Neuron (in vitro differentiated cells): ENCODE results near the gene ADPRHL1.
"Not testable (repeated sequence)": the region's sequence is repeated elsewhere in the genome, so short reads cannot be mapped to it uniquely, and the experiment has no call there.

Experiments
- H2AFZ ChIP-seq: one replicate; pipeline ENCODE4 v1.6.1; 2013; ENCODE audit warnings: low read depth, mild to moderate bottlenecking, inconsistent platforms, low read length, moderate library complexity
- H3K27me3 ChIP-seq: one replicate; pipeline ENCODE4 v1.6.1; 2013; ENCODE audit warnings: low read length; ENCODE audit not compliant: insufficient read depth
- H3K36me3 ChIP-seq: one replicate; pipeline ENCODE4 v1.6.1; 2013; ENCODE audit warnings: low read length; ENCODE audit not compliant: insufficient read depth
- H3K4me1 ChIP-seq: one replicate; pipeline ENCODE4 v1.6.1; 2013; ENCODE audit warnings: low read length; ENCODE audit not compliant: insufficient read depth
- H3K4me3 ChIP-seq: 2 replicates; pipeline ENCODE4 v1.5.1; 2013; ENCODE audit warnings: mild to moderate bottlenecking, low read length, moderate library complexity
- H3K9me3 ChIP-seq: one replicate; pipeline ENCODE4 v1.6.1; 2013; ENCODE audit warnings: low read length

The ADPRHL1 gene

DNA sequence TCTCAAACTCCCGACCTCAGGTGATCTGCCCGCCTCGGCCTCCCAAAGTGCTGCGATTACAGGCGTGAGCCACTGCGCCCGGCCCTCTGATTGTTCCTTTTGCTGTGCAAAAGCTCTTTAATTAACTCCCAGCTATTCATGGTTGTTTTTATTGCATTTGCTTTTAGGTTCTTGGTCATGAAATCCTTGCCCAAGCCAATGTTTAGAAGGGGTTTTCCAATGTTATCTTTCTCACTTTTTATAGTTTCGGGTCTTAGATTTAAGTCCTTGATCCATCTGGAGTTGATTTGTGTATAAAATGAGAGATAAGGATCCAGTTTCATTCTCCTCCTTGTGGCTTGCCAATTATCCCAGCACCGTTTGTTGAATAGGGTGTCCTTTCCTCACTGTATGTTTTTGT lies 70.2 kb downstream of the ADPRHL1 start:
- Histone ChIP-seq H3K36me3 (no peaks in the 10 kb centered on the region), H3K9me3 (no peaks in the 10 kb centered on the region), H3K27me3 (no peaks in the 10 kb centered on the region), H3K4me1 (no peaks in the 10 kb centered on the region), H2AFZ (no peak overlapping the region), H3K4me3 (no peak overlapping the region)

DNA sequence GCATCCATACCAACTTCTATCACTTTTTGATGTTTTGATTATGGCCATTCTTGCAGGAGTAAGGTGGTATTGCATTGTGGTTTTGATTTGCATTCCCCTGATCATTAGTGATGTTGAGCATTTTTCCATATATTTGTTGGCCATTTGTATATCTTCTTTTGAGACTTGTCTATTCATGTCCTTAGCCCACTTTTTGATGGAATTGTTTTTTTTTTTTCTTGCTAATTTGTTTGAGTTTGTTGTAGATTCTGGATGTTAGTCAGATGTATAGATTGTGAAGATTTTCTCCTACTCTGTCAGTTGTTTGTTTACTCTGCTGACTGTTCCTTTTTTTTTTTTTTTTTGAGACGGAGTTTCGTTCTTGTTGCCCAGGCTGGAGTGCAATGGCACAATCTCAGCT lies 70.7 kb downstream of the ADPRHL1 start:
- not testable (repeated sequence) for H3K36me3 ChIP-seq, H3K9me3 ChIP-seq, H3K27me3 ChIP-seq, H2AFZ ChIP-seq, H3K4me3 ChIP-seq, H3K4me1 ChIP-seq

DNA sequence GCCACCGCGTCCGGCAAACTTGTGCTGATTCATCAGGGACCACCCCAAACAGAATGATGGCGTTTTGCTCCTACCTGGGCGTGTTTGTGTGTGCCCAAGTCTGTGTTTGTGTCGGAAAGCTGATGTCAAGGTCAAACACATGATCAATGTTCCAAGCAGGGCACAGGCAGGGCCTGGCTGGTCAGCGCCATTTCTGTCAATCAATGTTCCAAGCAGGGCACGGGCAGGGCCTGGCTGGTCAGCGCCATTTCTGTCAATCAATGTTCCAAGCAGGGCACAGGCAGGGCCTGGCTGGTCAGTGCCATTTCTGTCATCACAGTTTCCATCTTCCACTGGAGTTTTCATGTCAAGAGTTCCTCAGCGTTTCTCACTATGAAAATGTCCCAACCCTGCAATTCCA lies 74.5 kb downstream of the ADPRHL1 start:
- H3K9me3 ChIP-seq = no peaks in the 10 kb centered on the region
- no peaks in the 10 kb centered on the region for H3K36me3 ChIP-seq
- no peak overlapping the region for H3K4me3 ChIP-seq
- no peaks in the 10 kb centered on the region for H3K27me3 ChIP-seq
- no peaks in the 10 kb centered on the region for H3K4me1 ChIP-seq
- H2AFZ ChIP-seq = no peak overlapping the region

DNA sequence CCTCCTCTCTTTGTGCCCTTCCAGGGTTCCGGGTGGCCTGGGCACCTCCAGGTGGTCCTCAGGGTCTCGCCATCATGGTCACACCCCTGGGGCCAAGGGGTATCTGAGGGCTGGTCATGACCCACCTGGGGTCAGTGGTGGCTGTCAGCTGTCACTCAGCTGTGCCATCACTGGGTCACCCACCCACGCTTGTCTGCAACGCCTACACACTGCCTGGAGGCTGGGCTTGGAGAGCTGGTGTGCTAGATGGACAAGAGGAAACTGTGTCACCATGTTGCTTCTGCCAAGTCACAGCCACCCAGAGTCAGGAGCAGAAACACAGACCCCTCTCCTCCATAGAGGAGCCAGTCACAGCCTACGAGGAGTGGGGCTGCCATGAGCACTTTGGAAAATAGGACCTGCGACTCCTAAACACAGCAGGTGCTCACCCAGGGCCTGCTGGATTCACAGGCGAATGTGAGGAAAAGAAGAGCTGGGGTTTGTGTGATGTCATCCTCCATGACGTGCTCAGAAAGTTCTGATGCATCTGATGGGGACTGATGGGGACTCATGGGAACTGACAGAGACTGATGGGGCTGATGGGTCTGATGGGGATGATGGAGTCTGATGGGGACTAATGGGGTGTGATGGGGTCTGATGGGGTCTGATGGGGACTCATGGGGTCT lies 78.6 kb downstream of the ADPRHL1 start:
- Histone ChIP-seq H3K27me3 (no peaks in the 10 kb centered on the region), H2AFZ (no peak overlapping the region), H3K4me1 (no peaks in the 10 kb centered on the region), H3K9me3 (no peaks in the 10 kb centered on the region), H3K4me3 (no peak overlapping the region), H3K36me3 (no peaks in the 10 kb centered on the region)

DNA sequence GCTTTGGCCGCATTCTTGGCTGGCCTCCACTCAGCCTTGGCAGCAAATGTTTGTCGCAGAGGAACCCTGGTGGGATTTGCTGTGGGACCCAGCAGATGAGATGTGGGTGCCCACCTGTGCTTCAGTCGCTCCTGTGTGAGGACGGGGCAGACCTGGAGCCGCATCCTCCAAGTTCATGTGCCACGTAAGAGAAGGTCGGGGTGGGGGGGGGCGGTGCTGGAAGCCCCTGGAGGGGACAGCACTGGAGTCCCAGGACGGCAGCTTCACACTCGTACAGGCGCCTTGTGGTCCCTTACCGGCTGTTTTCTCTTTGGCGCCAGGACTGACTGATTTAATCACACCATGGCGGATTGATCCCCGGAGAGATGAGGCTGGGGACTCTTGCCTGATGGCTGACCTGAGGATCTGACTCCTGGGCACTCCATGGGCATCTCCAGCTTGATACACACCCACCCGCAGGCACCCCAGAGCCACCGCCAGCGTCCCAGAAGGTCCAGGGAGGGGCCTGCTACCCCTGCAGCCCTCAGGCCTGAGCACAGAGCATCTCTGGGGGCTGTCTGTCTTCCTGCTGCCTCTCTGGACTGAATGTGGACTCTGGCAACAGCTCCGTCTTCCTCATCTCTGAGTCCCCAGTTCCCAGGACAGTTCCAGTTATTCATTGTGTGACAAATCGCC lies 79.3 kb downstream of the ADPRHL1 start:
- H3K9me3 ChIP-seq = no peaks in the 10 kb centered on the region
- no peak overlapping the region for H3K4me3 ChIP-seq
- H2AFZ ChIP-seq = no peak overlapping the region
- no peaks in the 10 kb centered on the region for H3K4me1 ChIP-seq
- no peaks in the 10 kb centered on the region for H3K36me3 ChIP-seq
- no peaks in the 10 kb centered on the region for H3K27me3 ChIP-seq

DNA sequence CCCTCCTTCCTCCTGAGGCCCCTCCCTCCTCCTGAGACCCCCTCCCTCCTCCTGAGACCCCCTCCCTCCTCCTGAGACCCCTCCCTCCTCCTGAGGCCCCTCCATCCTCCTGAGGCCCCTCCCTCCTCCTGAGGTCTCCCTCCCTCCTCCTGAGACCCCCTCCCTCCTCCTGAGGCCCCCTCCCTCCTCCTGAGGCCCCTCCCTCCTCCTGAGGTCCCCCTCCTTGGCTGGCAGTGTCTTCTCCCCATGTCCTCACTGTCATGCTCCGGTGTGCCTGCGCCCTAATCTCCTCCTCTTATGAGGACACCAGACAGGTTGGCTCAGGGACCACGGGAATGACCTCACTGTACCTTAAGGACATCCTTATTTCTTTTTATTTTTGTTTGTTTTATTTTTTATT lies 81.6 kb downstream of the ADPRHL1 start:
- not testable (repeated sequence) for H3K9me3 ChIP-seq

DNA sequence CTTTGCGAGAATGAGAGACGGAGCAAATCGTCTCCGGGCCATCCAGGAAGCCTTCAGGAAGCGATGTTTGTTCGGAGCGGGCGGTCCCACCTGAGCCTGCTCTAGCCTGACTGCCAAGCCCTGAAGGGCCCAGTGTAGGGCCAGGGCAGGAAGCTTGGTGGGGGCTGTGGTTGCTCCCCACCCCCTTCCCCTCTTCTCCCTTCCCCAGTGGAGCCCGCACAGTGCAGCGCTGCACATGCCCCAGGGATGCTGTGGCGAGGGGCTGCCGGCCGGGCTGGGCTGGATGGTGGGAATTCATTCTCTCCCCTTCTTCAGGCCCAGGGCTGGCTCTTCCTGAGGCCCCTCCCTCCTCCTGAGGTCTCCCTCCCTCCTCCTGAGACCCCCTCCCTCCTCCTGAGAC lies 82.2 kb downstream of the ADPRHL1 start:
- Histone ChIP-seq H3K27me3 (no peaks in the 10 kb centered on the region), H3K9me3 (no peaks in the 10 kb centered on the region), H3K36me3 (no peaks in the 10 kb centered on the region), H3K4me3 (no peak overlapping the region), H2AFZ (no peak overlapping the region), H3K4me1 (no peaks in the 10 kb centered on the region)

More for the DNA sequence above, 81.6 kb downstream of the ADPRHL1 start:
- H3K36me3 ChIP-seq, H3K27me3 ChIP-seq, H3K4me3 ChIP-seq, H2AFZ ChIP-seq, H3K4me1 ChIP-seq: not testable (repeated sequence)

DNA sequence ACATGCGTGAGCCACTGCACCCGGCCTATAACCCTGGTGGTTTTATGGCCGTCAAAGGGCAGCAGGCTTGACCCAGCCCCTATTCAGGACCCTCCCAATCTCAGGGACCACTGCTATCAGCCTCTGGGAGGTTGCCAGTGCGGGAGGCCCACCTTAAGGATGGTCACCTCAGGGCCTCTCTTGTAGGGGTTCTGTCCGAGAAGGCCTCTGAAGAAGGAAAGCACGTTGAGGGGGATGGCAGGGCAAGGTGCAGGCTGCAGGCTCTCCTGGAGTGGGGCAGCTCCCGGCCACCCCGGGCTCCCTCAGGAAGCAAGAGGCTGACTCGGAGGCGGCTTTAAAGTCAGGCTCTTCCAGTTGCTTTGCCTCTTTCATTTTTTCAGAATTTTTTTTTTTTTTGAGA lies 83.4 kb downstream of the ADPRHL1 start:
- H2AFZ ChIP-seq = no peak overlapping the region
- peaks cover 2% of the 10 kb centered on the region for H3K4me1 ChIP-seq
- H3K36me3 ChIP-seq = no peaks in the 10 kb centered on the region
- no peak overlapping the region for H3K4me3 ChIP-seq
- H3K9me3 ChIP-seq = no peaks in the 10 kb centered on the region
- H3K27me3 ChIP-seq = no peaks in the 10 kb centered on the region

DNA sequence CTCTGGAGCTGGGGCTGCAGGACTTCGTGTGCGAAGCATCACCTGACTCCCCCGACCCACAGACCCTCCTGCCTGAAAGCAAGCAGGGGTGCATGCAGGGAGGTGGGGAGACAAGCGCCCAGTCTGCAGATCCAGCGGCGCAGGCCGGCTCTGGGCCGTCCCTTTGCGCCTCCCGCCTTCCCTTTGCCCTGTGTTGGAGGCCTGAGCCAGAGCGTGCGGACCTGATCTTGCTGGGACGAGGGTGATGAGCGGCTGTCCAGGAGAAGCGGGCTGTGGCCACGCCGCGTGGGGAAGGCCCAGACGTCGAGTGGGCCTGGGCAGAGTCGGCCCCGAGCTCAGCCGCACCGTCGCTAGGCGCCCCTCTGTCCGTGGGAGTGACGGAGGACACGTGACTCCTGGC lies 84.1 kb downstream of the ADPRHL1 start:
- no peak overlapping the region for H3K4me3 ChIP-seq
- no peaks in the 10 kb centered on the region for H3K27me3 ChIP-seq
- no peaks in the 10 kb centered on the region for H3K9me3 ChIP-seq
- no peaks in the 10 kb centered on the region for H3K36me3 ChIP-seq
- H3K4me1 ChIP-seq = peaks cover 2% of the 10 kb centered on the region
- H2AFZ ChIP-seq = no peak overlapping the region

DNA sequence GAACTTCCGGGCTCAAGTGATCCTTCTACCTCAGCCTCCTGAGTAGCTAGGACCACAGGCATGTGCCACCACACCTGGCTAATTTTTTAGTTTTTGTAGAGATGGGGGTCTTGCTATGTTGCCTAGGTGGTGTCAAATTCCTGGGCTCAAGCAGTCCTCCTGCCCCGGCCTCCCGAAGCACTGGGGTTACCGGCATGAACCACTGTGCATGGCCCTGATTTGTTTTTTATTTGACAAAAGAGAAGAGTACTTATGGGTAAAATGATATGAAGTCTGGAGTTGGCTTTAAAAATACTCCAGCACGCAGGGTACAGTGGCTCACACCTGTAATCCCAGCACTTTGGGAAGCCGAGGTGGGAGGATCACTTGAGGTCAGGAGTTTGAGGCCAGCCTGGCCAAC lies 84.9 kb downstream of the ADPRHL1 start:
- H2AFZ ChIP-seq, H3K4me3 ChIP-seq, H3K27me3 ChIP-seq, H3K9me3 ChIP-seq, H3K4me1 ChIP-seq, H3K36me3 ChIP-seq: not testable (repeated sequence)

DNA sequence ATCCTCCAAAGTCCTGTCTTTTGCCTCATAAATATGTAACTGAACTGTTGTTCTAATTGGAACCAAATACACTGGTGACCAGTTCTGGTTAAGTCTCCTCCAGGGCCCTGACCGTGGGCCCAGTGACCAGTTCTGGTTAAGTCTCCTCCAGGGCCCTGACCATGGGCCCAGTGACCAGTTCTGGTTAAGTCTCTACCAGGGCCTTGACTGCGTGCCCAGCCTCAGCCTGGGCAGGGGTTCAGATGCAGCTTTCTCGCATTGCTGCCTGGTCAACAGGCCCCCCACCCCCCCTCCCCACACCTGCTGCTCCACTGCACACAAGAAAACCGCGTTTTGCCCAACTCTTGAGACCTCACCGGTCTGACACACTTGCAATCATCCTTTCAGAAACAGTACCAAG lies 85.5 kb downstream of the ADPRHL1 start:
- Histone ChIP-seq H3K4me3 (no peak overlapping the region), H3K4me1 (peaks cover 2% of the 10 kb centered on the region), H2AFZ (no peak overlapping the region), H3K36me3 (no peaks in the 10 kb centered on the region), H3K9me3 (no peaks in the 10 kb centered on the region), H3K27me3 (no peaks in the 10 kb centered on the region)

DNA sequence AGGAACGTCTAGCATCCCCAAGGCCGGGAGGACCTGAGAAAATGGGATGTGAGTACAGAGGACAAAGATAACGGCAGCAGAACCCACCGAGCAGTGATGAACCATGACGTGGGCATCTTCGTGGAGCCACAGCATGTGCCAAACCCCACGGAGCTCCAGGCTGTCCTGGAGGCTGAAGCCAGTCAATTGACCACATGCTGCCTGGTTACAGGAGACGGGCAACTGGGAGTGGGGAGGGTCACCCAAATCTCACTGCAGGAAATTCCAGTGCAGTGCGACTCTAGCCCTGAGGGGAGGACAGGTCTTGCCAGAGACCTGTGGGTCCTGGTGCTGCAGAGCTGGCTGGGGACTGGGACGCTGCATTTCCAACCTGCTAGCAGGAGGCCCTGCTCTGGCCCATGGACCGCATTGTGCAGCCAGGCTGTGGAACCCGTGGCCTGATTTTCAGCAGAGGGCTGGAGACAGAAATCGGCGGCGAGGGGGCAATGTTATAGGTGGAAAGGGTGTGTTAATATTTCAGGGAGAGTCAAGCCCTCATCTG lies 86.2 kb downstream of the ADPRHL1 start:
- H2AFZ ChIP-seq = no peak overlapping the region
- H3K36me3 ChIP-seq = no peaks in the 10 kb centered on the region
- no peak overlapping the region for H3K4me3 ChIP-seq
- H3K4me1 ChIP-seq = peaks cover 2% of the 10 kb centered on the region
- H3K27me3 ChIP-seq = no peaks in the 10 kb centered on the region
- H3K9me3 ChIP-seq = no peaks in the 10 kb centered on the region

DNA sequence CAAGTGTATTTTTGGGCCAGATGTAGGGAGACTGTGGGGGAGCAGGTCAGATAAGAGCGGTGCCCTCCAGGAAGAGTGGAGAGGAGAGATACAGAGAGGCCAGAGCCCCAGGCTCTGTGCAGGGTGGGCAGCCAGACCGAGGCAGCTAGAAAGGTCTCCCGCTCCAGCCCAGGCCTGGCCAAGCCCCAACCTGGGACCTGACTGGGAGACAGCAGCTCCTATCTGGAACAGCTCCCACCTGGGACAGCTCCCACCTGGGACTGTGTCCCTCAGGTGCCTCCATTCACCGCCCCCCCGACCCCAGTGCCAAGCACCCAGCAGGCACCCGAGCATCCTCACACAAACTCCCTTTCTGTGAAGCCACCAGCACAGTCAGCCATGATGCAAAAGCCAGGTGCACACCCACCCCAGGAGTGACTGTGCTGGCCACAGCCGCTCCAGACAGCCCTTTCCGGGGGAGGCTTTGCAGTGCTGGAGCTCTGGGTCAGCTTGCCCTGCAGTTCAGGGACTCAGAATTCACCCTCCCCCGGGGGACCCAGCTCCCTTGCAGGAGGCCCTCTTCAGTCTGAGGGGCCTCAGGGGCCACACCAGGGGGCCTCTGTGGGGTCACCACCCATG lies 87.2 kb downstream of the ADPRHL1 start:
- Histone ChIP-seq H3K27me3 (no peaks in the 10 kb centered on the region), H2AFZ (no peak overlapping the region), H3K9me3 (no peaks in the 10 kb centered on the region), H3K36me3 (no peaks in the 10 kb centered on the region), H3K4me3 (no peak overlapping the region), H3K4me1 (peaks cover 2% of the 10 kb centered on the region)
